Mesenteric fat pad (tissue), 1 donor: ENCODE data around the gene FAM222B. TPM values are rescaled to one million over a fixed set of nuclear protein-coding genes. Genes with fewer than 3 reads are reported as not detected.

ENCODE experiments used
- DNase-seq: peaks from one replicate; pipeline ENCODE4 v3.0.0-alpha.2; 2020; ENCODE audit warnings: low spot score
- total RNA-seq: library from RNA; stranded (reverse); fragmentation: NEBNext Ultra II Directional; extraction: Animal tissue kit (Norgen Biotek cat#: 25700); gene quantifications from one replicate; pipeline ENCODE4 v1.2.1, GENCODE V29; 2021
- donor health status: DM: yes; HTN: yes; CAD: no.

Gene FAM222B
- total RNA-seq, 1 donor from 2014 or later: 32.0 TPM

DNA sequence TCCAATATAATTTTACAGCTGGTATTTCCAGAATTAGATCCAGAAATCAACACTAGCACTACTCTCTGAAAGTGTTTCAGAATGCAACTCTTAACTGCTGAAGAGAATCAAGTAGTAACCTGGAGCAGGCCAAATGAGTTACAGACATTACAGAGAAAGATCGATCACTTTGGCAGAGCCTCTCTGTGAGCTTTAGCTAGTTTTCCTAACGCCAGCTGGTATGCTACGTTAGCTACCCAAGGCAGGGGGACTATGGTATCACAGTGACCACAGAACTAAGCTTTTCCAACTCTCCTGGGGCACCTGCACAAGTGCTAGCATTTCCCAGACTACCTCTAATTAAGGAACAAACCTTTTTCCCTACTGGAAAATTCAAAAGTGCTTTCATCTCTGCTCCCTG, 68.4 kb downstream of the FAM222B start:
- peak; percentile 1 for DNase-seq

DNA sequence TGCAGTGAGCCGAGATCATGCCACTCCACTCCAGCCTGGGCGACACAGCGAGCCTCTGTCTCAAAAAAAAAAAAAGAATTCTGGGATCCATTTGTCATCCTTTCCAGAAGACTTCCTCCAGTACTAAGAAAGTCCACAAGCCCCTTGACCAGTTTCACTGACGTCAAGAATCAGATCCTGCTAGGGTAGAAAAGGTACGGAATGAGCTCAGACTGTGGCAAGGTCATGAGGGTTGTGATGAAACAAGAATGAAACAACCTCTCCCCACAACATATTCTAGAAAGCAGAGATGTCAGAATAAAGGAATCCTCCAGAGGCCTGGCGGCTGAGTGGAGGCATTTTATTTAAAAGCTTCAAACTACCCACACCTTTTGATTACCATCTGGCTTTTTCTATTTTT, 68.9 kb downstream of the FAM222B start:
- no peak for DNase-seq

DNA sequence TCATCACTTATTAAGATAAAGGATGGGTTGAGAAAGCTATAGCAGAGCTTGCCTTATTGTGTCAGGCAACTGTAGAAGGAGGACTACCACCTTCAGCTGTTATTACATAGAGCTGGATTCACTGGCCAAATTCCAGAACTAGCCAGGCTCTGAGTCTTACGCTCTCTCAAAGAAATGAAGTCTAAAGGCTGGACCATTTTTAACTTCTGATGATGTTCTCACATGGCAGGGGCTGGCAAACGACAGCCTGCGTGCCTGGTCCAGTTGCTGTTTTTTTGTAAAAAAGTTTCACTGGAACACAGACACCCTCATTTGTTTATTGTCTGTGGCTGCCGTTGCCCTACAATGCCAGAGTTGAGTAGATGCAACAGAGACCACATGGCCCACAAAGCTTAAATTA, 77.6 kb downstream of the FAM222B start:
- DNase-seq: peak; percentile 39

DNA sequence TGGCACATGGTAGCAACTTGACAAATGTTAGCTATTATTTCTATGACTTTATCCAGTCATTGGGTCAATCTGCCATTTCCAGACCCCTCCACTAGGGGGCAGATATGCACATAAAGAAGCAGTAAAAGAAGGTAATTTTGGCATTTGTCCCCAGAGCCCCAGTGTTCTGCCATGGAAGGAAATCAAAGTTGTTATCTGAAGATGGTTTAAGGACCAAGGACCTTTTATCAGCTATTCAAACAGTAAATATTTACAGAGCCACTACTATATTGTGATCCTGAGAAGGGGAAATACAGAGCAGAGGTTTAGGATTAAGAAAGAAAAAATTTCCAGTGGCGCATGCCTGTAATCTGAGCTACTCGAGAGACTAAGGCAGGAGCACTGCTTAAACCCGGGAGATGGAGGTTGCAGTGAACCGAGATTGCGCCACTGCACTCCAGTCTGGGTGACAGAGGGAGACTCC, 78.8 kb downstream of the FAM222B start:
- peak; percentile 5 for DNase-seq

DNA sequence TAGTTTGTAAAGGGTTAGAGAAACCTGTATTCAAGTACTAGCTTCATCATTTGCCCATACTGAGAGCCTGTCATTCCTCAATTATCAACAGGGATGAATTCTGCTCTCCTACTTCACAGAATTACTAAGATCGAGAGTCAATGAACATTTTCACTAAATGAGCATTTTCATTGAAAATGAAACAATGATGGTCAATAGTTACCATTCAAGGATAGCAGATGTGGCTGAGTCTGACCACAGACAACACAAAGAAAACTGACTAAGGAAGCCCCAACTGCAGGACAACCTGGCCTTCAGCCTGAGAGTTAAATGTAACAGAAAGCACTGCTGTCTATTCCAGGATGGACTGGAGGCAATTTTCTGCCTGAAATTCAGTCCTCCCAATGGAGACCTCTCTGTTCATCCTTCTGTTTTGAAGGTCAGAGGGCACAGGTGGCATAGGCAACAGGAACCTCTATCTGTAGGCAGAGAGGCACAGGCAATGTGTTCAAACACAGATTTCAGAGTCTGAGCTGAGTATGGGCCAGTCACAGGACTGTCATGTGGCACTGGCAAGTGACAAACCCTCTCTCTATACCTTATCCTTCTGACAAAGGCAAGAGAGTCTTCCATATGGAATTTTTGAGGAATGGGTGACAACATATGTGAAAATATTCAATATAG, 79.3 kb downstream of the FAM222B start:
- peak; percentile 12 for DNase-seq

DNA sequence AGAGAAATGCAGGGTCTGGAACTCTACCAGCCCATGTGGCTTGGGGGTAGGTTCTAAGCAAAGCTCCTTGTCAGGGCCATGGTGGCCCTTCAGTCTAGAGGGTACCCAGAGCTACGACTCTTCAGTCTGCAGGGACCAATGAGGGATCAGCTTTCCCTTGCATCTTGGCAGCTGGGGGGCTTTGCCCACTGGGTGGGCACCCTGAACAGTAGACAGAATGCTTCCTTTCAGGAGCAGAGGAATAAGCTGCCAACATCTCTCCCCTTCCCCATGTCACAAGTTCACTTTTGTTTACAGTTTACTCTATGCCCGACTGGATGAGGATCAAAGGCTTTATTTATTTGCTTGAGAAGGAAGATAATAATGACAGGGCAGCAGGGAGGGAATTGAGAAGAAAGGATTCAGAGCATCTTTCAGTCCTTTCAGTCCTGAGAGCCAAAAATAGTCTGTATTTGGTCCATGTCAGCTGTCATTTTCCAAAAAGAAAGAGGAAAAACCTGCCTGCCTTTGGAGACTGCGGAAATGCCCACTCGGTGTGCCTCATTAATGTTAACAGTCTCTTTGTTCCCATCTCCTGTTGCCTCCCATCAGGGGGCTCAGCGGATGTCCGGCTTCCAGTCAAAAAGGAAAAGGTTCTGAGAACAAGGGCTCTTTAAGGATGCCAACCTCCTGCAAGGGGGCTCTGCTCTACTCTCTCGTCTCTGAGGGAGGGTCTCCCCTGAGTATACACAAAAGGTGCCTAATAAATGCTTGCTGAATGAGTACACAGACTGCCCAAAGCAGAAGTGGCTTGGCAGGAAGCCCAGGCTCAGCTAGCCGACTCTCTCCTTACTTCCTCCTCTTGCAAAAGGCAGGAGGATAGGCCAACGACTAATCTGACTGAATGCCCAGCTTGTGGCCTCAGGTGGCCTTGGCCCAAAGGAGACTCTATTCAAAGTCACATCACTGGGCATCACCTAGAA, 81.7 kb downstream of the FAM222B start:
- DNase-seq: peak; percentile 87

DNA sequence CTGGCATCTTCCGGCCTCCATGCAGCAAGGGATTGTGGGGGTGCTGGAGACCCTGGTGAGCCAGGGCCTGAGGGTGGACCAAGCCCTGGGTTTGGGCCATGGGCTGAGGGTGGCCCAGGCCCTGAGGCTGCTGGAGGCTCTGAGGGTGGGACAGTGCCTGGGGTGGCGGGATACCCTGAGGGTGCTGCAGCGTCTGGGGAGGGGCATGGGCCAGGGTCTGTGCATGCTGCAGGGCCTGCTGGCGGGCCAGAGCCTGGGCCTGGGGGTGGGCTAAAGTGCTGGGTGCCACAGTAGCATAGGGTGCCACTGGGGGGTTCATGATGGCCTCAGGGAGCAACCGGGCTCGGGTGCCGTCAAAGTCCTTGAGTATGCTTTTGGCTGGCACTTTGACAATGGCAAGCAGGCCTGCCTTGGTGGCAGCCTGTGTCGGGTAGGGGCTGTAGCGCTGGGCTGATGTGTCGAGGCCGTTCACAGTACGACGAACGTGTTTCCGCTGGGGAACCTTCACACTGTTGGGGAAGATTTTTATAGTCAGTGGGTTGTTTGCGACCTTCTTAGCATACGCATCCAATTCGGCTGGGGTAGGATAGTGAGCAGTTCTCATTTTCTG, 83.2 kb downstream of the FAM222B start:
- peak; percentile 78 for DNase-seq

DNA sequence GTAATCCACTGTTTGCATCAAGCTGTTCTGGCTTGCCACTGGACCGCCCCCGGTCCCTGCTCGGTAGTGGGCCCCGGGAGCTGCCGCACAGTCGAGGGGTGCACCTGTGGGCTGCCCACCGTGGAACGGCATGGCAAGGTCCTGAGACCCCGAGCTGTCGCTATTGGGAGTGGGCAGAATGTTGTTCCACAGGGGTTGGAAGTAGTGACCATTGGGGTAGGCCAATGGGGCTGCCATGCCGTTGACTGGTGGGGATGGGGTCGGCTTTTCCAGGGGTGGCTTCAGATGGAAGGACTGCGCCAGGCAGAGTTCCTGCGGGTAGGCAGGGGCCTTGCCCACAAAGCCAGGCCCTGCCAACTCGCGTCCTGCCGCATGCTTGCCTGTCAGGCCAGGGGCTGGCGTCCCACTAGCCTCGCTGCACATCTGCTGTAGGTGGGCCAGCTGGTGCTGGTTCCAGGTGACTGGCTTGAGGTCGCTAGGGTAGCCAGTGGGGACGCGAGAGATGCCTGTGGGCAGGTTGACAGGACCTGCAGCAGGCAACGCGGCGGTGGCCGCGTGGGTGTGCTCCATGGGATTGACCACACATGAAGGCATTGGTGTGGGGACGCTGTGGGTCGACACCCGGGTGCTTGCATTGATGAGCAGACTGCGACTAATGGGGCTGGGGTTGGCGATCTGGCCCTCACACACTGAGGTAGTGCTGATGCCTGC, 84.0 kb downstream of the FAM222B start:
- DNase-seq: peak; percentile 82

DNA sequence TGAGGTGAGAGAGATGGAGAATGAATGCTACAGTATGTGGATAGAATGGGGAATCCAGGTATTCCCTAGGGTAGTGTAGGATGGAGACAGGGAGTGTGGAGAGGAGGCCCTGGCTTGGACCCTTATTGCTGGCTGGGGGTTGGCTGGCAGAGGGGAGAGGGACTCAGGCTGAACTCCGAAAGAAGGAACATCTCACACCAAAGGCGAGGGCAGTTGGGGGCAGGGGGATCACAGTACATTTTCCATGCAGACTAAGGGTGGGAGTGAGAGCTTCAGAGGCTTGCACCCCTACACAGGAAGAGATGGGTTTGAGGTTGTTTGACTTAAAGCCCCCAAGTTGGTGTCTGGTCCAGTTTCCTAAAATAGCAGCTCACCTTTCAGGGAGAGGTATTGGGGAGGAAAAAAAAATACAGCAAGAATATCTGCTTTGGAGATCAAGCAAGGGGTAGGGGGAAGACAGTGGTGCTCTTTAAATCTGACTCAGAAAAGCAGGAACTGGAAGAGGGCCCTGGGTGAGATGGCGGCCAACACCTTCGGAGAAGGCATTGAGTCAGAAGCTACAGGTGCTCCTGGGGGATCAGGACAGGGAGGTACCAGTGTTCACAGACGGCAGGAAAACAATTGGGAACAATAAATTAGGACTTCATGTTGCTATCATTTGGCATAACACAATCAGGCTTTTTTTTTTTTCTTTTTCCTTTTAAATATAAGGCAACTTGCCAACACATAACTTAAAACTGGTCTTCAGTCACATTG, 86.4 kb downstream of the FAM222B start:
- DNase-seq: no peak

DNA sequence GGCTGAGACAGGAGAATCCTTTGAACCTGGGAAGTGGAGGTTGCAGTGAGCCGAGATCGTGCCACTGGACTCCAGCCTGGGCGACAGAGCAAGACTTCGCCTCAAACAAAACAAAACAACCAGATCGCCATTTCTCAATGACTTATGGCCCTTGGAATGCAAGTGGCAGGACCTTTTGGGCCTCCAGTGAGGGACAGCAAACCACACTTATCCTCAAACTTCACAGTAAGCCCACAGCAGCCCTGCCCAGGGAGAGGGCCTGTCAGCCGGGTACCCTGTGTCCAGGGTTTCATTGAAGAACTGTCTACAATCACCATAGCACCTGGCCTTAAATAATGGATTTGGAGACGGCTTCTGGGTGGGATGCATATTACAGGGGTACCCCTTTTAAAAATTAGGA, 87.1 kb downstream of the FAM222B start:
- no peak for DNase-seq

DNA sequence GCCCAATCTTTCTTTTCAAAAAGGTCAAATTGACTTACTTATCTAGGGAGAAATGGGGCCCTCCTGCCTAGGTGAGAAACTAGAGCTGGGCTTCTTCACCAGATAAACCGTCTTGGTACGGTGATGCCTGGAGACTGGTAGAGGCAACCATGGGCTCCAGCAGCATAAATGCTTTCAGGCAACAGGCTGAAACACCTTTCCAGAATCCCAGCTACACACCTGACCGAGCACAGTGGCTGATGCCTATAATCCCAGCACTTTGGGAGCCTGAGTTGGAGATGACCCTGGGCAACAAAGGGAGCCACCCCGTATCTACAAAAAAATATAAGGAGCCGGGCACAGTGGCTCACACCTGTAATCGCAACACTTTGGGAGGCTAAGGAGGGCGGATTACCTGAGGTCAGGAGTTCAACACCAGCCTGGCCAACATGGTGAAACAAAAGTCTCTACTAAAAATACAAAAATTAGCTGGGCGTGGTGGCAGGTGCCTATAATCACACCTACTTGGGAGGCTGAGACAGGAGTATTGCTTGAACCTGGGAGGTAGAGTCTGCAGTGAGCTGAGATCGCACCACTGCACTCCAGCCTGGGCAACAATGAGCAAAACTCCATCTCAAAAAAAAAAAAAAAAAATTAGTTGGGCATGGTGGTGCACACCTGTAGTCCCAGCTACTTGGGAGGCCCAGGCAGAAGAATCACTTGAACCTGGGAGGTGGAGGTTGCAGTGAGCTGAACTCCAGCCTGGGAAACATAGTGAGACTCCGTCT, 90.8 kb downstream of the FAM222B start:
- no peak for DNase-seq

DNA sequence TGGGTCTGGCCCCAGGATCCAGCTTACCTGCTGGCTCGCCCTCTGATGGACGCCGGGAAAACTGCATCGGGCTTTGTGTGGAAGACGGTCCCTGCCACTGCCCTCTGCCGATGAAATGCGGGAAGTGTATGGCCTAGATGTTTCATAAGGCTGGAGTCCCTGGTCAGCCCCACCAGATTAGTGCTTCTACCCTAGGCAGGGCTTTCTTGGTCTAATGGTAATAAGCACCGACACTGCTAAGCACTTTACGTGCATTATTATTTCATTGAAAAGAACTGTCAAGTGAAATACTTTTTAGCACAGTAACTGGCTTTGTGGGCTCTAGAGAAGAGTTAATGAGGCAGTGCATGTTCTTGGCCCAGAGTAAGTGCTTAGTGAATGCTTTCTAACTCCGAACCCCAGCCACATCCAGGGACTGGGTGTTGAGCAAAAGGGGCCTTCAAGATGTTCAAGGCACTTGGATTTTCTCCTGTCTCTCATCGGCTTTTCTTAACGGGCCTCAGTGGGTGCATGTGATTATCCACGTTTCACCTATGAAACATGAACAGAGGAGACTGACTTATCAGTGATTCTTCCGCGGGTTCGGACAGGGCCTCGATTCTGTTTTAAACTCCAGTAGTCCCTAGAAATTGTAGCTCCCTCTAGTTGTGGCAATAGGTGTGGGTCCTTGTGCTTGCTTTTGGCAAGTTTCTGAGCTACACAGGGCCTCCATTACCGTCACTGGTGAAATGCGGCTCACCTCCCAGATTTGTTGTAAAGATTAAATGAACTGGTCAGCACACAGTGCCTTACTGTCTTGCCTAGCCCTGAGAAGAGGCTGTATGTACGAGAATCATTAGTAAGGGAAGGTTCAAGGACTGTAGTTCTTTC, 92.2 kb downstream of the FAM222B start:
- DNase-seq: peak; percentile 95

DNA sequence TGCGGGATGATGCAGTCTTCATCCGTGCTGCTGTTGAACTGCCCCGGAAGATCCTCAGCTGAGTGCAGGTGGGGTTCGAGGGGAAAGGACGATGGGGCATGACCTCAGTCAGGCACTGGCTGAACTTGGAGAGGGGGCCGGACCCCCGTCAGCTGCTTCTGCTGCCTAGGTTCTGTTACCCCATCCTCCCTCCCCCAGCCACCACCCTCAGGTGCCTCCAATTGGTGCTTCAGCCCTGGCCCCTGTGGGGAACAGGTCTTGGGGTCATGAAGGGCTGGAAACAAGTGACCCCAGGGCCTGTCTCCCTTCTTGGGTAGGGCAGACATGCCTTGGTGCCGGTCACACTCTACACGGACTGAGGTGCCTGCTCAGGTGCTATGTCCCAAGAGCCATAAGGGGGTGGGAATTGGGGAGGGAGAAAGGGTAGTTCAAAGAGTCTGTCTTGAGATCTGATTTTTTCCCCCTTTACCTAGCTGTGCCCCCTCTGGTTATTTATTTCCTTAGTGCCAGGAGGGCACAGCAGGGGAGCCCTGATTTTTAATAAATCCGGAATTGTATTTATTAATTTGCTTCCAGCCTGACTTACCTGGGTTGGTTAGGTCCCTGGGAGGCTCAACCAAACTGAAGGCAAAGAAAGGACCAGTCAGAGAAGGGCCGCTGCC, 92.9 kb downstream of the FAM222B start:
- no peak for DNase-seq

DNA sequence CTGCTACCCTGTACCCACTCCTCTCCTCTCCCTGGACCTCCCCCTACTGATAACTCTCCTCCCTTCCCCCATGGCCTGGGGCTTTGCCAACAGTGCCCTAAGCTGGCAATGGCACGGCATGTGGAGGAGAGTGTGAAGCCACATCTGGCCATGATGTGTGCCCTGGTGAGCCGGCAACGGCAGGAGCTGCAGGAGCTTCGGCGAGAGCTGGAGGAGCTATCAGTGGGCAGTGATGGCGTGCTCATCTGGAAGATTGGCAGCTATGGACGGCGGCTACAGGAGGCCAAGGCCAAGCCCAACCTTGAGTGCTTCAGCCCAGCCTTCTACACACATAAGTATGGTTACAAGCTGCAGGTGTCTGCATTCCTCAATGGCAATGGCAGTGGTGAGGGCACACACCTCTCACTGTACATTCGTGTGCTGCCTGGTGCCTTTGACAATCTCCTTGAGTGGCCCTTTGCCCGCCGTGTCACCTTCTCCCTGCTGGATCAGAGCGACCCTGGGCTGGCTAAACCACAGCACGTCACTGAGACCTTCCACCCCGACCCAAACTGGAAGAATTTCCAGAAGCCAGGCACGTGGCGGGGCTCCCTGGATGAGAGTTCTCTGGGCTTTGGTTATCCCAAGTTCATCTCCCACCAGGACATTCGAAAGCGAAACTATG, 93.6 kb downstream of the FAM222B start:
- DNase-seq: no peak

DNA sequence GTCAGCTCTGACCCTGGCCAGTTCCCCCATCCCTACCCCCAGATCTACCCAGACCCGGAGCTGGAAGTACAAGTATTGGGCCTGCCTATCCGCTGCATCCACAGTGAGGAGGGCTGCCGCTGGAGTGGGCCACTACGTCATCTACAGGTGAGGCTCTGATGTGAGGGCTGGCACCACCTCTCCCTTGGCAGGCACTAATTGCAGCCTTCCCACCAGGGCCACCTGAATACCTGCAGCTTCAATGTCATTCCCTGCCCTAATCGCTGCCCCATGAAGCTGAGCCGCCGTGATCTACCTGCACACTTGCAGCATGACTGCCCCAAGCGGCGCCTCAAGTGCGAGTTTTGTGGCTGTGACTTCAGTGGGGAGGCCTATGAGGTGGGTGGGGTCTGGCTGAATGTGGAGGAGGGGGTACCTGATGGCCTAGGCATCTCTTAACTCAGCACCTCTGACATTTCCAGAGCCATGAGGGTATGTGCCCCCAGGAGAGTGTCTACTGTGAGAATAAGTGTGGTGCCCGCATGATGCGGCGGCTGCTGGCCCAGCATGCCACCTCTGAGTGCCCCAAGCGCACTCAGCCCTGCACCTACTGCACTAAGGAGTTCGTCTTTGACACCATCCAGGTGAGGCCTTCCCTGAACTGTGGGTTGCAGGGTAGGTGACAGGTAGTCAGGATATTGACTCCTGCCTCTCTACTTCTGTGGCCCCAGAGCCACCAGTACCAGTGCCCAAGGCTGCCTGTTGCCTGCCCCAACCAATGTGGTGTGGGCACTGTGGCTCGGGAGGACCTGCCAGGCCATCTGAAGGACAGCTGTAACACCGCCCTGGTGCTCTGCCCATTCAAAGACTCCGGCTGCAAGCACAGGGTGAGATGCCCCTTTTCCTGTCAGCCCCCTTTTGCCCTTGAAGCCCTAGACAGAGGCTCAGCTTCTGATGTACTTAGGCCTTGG, 94.5 kb downstream of the FAM222B start:
- no peak for DNase-seq

DNA sequence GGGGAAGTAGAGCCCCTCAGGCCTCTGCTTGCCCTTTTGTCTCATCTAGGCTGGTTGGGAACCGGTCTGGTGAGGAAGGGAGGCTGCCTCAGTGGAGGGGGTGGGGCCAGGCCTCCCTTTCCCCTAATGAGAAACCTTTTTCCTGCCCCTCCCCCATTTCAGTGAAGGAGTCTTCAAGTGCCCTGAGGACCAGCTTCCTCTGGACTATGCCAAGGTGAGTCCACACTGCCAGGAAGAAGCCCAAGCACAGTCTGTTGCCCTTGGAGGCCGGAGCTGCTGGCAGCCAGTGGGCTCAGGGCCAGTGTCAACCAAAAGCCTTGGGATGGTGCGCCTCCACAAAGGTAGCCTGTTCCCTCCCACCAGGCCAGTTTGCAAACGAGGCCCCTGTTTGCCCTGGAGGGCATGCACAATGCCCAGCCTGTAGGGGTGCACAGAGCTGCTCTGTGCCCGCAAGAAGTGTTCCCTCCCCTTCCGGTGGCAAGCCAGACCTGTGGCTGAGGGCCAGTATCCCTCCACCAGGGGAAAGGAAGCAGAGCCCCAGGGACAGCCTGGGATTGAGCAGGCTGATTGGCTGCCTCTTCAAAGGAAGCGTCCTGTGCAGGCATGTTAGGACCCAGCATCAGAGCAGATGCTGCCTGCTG, 95.4 kb downstream of the FAM222B start:
- no peak for DNase-seq
